HEK293 (cell line): ENCODE results near the gene TMC6.
A peak's percentile ranks its signal among the peaks of the same experiment; 100 is the strongest.

Source experiments
- CTCF ChIA-PET: fragments of 350-600 bp; formaldehyde crosslinking; extraction: SDS; loops from one replicate; lab custom pipeline; 2021; ENCODE audit warnings: antibody characterized with exemption; lab: Yijun Ruan, JAX
- POLR2A ChIA-PET: fragments of 300-600 bp; formaldehyde crosslinking; extraction: SDS; loops from one replicate; lab custom pipeline; 2020; ENCODE audit warnings: antibody characterized with exemption, inconsistent platforms; lab: Yijun Ruan, JAX
- H3K27ac ChIP-seq: fragments of 200-500 bp; sonication (Bioruptor generic); 2 replicates; pipeline ENCODE4 v1.5.1; 2014; ENCODE audit warnings: low read depth, low read length, control low read depth, inconsistent platforms; ENCODE audit errors: extremely low read depth
- H3K36me3 ChIP-seq, 2 experiments: fragments of 200-500 bp in 1 of 2; sonication (Bioruptor generic) in 1 of 2; 1 replicate in 1 of 2; 2 replicates in 1 of 2; pipeline ENCODE4 v1.5.1; 2014 to 2017; ENCODE audit warnings: inconsistent platforms in 2 of 2, low read length in 2 of 2; ENCODE audit not compliant: control insufficient read depth in 2 of 2, insufficient read depth in 1 of 2
- H3K4me1 ChIP-seq: fragments of 200-500 bp; sonication (Bioruptor generic); 2 replicates; pipeline ENCODE4 v1.5.1; 2014; ENCODE audit warnings: mild to moderate bottlenecking, low read length, inconsistent platforms; ENCODE audit not compliant: control insufficient read depth, insufficient read depth
- H3K4me3 ChIP-seq: 2 replicates; pipeline ENCODE4 v1.5.1; 2011; ENCODE audit warnings: low read depth, mild to moderate bottlenecking, control low read depth, low read length, moderate library complexity
- H3K9me3 ChIP-seq: fragments of 200-500 bp; sonication (Bioruptor generic); 2 replicates; pipeline ENCODE4 v1.5.1; 2014; ENCODE audit warnings: low read depth, low read length, inconsistent platforms; ENCODE audit not compliant: control insufficient read depth, insufficient read depth
- KLF8 ChIP-seq: fragments of 450-650 bp; formaldehyde crosslinking; IDR thresholded peaks from 2 replicates; pipeline ENCODE4 v1.5.1; 2016; ENCODE audit warnings: missing biosample characterization, missing genetic modification characterization
- PBX3 ChIP-seq: sonication (generic); formaldehyde crosslinking; IDR thresholded peaks from 2 replicates; pipeline ENCODE4 v1.8.1; 2022; ENCODE audit warnings: mild to moderate bottlenecking, moderate library complexity, missing genetic modification reagents
- PRDM1 ChIP-seq: fragments of 450-650 bp; formaldehyde crosslinking; IDR thresholded peaks from 2 replicates; pipeline ENCODE4; 2016; ENCODE audit warnings: missing biosample characterization, missing genetic modification characterization
- REPIN1 ChIP-seq: fragments of 450-650 bp; formaldehyde crosslinking; IDR thresholded peaks from 2 replicates; pipeline ENCODE4 v1.5.1; 2017; ENCODE audit warnings: missing biosample characterization, missing genetic modification characterization, low read depth
- ZNF10 ChIP-seq: fragments of 450-650 bp; formaldehyde crosslinking; IDR thresholded peaks from 2 replicates; pipeline ENCODE4 v1.5.1; 2017; ENCODE audit warnings: missing biosample characterization, missing genetic modification characterization
- ZNF114 ChIP-seq: fragments of 450-650 bp; formaldehyde crosslinking; IDR thresholded peaks from 2 replicates; pipeline ENCODE4 v1.5.0; 2017; ENCODE audit warnings: missing biosample characterization, missing genetic modification characterization
- ZNF148 ChIP-seq: fragments of 450-650 bp; formaldehyde crosslinking; IDR thresholded peaks from 2 replicates; pipeline ENCODE4 v1.5.0; 2017; ENCODE audit warnings: missing biosample characterization, missing genetic modification characterization, borderline replicate concordance
- ZNF155 ChIP-seq: fragments of 450-650 bp; formaldehyde crosslinking; IDR thresholded peaks from 2 replicates; pipeline ENCODE4 v1.5.1; 2016; ENCODE audit warnings: missing biosample characterization, missing genetic modification characterization
- ZNF16 ChIP-seq: fragments of 450-650 bp; formaldehyde crosslinking; IDR thresholded peaks from 2 replicates; pipeline ENCODE4 v1.5.1; 2016; ENCODE audit warnings: low read depth, missing biosample characterization, missing genetic modification characterization
- ZNF24 ChIP-seq: fragments of 450-650 bp; formaldehyde crosslinking; IDR thresholded peaks from 2 replicates; pipeline ENCODE4 v1.5.1; 2016; ENCODE audit warnings: missing biosample characterization, missing genetic modification characterization
- ZNF248 ChIP-seq: fragments of 450-650 bp; formaldehyde crosslinking; IDR thresholded peaks from 2 replicates; pipeline ENCODE4 v1.5.1; 2017; ENCODE audit warnings: missing biosample characterization, missing genetic modification characterization
- ZNF501 ChIP-seq: fragments of 450-650 bp; formaldehyde crosslinking; IDR thresholded peaks from 2 replicates; pipeline ENCODE4 v1.5.1; 2016; ENCODE audit warnings: missing biosample characterization, missing genetic modification characterization
- ZNF521 ChIP-seq: fragments of 450-650 bp; formaldehyde crosslinking; IDR thresholded peaks from 2 replicates; pipeline ENCODE4 v1.5.1; 2017; ENCODE audit warnings: missing biosample characterization, mild to moderate bottlenecking, missing genetic modification characterization
- ZNF610 ChIP-seq: fragments of 450-650 bp; formaldehyde crosslinking; IDR thresholded peaks from 2 replicates; pipeline ENCODE4 v1.5.1; 2016; ENCODE audit warnings: missing biosample characterization, missing genetic modification characterization, borderline replicate concordance
- ZNF623 ChIP-seq: fragments of 450-650 bp; formaldehyde crosslinking; IDR thresholded peaks from 2 replicates; pipeline ENCODE4 v1.5.1; 2016; ENCODE audit warnings: missing biosample characterization, missing genetic modification characterization
- ZNF664 ChIP-seq: fragments of 450-650 bp; formaldehyde crosslinking; IDR thresholded peaks from 2 replicates; pipeline ENCODE4 v1.5.1; 2016; ENCODE audit warnings: missing biosample characterization, missing genetic modification characterization
- TF ChIP-seq, protein P1 (sequence below): fragments of 450-650 bp; formaldehyde crosslinking; IDR thresholded peaks from 2 replicates; pipeline ENCODE4 v1.5.1; 2017; ENCODE audit warnings: missing biosample characterization, missing genetic modification characterization
- TF ChIP-seq, protein P2 (sequence below): fragments of 450-650 bp; formaldehyde crosslinking; IDR thresholded peaks from 2 replicates; pipeline ENCODE4 v1.5.1; 2016; ENCODE audit warnings: missing biosample characterization, missing genetic modification characterization
- TF ChIP-seq, protein P3 (sequence below): fragments of 450-650 bp; formaldehyde crosslinking; IDR thresholded peaks from 2 replicates; pipeline ENCODE4 v1.5.1; 2017; ENCODE audit warnings: missing biosample characterization, missing genetic modification characterization
- TF ChIP-seq, protein P4 (sequence below): fragments of 450-650 bp; formaldehyde crosslinking; IDR thresholded peaks from 2 replicates; pipeline ENCODE4 v1.5.1; 2016; ENCODE audit warnings: missing biosample characterization, missing genetic modification characterization

TMC6 gene

GRCh38 chr17:78089576-78090281, 38.8 kb downstream of the TMC6 start:
- peaks cover 64 to 87% of the 10 kb centered on the region in 2 experiments for H3K36me3 ChIP-seq
- no peak overlapping the region for H3K4me3 ChIP-seq
- no peak overlapping the region for H3K27ac ChIP-seq
- H3K4me1 ChIP-seq, result no peaks in the 10 kb centered on the region
- no peaks in the 10 kb centered on the region for H3K9me3 ChIP-seq
- ChIA-PET POLR2A (no interaction called here), CTCF (interaction anchor here (0.6 to 1.7 kb wide), 3 partner anchors 59 to 572 kb away, joined by 3 to 4 read pairs (median 3); no protein-coding TSS in a partner anchor)
- TF ChIP-seq ZNF10 (tag by site-specific recombination), result no peak
- TF ChIP-seq, protein P1, sequence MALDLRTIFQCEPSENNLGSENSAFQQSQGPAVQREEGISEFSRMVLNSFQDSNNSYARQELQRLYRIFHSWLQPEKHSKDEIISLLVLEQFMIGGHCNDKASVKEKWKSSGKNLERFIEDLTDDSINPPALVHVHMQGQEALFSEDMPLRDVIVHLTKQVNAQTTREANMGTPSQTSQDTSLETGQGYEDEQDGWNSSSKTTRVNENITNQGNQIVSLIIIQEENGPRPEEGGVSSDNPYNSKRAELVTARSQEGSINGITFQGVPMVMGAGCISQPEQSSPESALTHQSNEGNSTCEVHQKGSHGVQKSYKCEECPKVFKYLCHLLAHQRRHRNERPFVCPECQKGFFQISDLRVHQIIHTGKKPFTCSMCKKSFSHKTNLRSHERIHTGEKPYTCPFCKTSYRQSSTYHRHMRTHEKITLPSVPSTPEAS (tag by site-specific recombination), result no peak
- TF ChIP-seq ZNF24 (tag by site-specific recombination), result no peak
- TF ChIP-seq PRDM1 (tag by site-specific recombination), result peak; percentile 78
- TF ChIP-seq, protein P2, sequence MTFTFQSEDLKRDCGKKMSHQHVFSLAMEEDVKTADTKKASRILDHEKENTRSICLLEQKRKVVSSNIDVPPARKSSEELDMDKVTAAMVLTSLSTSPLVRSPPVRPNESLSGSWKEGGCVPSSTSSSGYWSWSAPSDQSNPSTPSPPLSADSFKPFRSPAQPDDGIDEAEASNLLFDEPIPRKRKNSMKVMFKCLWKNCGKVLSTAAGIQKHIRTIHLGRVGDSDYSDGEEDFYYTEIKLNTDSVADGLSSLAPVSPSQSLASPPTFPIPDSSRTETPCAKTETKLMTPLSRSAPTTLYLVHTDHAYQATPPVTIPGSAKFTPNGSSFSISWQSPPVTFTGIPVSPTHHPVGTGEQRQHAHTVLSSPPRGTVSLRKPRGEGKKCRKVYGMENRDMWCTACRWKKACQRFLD (tag by site-specific recombination), result no peak
- TF ChIP-seq ZNF610 (tag by site-specific recombination), result no peak
- no peak for TF ChIP-seq ZNF623 (tag by site-specific recombination)

GRCh38 chr17:78088529-78088928, 40.0 kb downstream of the TMC6 start:
- Histone ChIP-seq H3K4me1 (no peaks in the 10 kb centered on the region), H3K36me3 (peaks cover 56 to 78% of the 10 kb centered on the region in 2 experiments), H3K27ac (no peak overlapping the region), H3K4me3 (no peak overlapping the region), H3K9me3 (no peaks in the 10 kb centered on the region)
- ChIA-PET POLR2A (no interaction called here), CTCF (interaction anchor here (0.6 to 1.5 kb wide), 4 partner anchors 18 to 162 kb away, joined by 3 to 9 read pairs (median 3); no protein-coding TSS in a partner anchor)
- TF ChIP-seq ZNF501 (tag by site-specific recombination) (no peak), ZNF664 (tag by site-specific recombination) (peak; percentile 55; the same call in 1 of the 2 replicates)
- TF ChIP-seq, all 188 proteins: peak for 1

- POLR2A ChIA-PET, result no interaction called here
- peaks cover 46 to 68% of the 10 kb centered on the region in 2 experiments for H3K36me3 ChIP-seq
- H3K9me3 ChIP-seq, result no peaks in the 10 kb centered on the region
- no peak overlapping the region for H3K27ac ChIP-seq
- CTCF ChIA-PET, result interaction anchor here (0.6 to 3.7 kb wide), 8 partner anchors 9 to 165 kb away, joined by 3 to 32 read pairs (median 12); no protein-coding TSS in a partner anchor
- no peaks in the 10 kb centered on the region for H3K4me1 ChIP-seq
- no peak overlapping the region for H3K4me3 ChIP-seq
- TF ChIP-seq ZNF16 (tag by site-specific recombination) (no peak), ZNF248 (tag by site-specific recombination) (no peak), ZNF155 (tag by site-specific recombination) (no peak), REPIN1 (tag by site-specific recombination) (no peak), PBX3 (no peak), ZNF114 (tag by site-specific recombination) (no peak), ZNF148 (tag by site-specific recombination) (no peak), ZNF521 (tag by site-specific recombination) (no peak), KLF8 (tag by site-specific recombination) (no peak)
- TF ChIP-seq, protein P3, sequence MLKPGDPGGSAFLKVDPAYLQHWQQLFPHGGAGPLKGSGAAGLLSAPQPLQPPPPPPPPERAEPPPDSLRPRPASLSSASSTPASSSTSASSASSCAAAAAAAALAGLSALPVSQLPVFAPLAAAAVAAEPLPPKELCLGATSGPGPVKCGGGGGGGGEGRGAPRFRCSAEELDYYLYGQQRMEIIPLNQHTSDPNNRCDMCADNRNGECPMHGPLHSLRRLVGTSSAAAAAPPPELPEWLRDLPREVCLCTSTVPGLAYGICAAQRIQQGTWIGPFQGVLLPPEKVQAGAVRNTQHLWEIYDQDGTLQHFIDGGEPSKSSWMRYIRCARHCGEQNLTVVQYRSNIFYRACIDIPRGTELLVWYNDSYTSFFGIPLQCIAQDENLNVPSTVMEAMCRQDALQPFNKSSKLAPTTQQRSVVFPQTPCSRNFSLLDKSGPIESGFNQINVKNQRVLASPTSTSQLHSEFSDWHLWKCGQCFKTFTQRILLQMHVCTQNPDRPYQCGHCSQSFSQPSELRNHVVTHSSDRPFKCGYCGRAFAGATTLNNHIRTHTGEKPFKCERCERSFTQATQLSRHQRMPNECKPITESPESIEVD (tag by site-specific recombination), result no peak
- TF ChIP-seq, protein P4, sequence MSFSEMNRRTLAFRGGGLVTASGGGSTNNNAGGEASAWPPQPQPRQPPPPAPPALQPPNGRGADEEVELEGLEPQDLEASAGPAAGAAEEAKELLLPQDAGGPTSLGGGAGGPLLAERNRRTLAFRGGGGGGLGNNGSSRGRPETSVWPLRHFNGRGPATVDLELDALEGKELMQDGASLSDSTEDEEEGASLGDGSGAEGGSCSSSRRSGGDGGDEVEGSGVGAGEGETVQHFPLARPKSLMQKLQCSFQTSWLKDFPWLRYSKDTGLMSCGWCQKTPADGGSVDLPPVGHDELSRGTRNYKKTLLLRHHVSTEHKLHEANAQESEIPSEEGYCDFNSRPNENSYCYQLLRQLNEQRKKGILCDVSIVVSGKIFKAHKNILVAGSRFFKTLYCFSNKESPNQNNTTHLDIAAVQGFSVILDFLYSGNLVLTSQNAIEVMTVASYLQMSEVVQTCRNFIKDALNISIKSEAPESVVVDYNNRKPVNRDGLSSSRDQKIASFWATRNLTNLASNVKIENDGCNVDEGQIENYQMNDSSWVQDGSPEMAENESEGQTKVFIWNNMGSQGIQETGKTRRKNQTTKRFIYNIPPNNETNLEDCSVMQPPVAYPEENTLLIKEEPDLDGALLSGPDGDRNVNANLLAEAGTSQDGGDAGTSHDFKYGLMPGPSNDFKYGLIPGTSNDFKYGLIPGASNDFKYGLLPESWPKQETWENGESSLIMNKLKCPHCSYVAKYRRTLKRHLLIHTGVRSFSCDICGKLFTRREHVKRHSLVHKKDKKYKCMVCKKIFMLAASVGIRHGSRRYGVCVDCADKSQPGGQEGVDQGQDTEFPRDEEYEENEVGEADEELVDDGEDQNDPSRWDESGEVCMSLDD (tag by site-specific recombination), result no peak
Observed at GRCh38 chr17:78086740-78087139, 41.8 kb downstream of the TMC6 start.
